Fibroblast of skin of right biceps (primary cell): ENCODE data around the gene FAM162A.

Source experiments
- DNase-seq: peaks from one replicate; pipeline ENCODE4 v3.0.0-alpha.2; 2013

FAM162A gene

DNA sequence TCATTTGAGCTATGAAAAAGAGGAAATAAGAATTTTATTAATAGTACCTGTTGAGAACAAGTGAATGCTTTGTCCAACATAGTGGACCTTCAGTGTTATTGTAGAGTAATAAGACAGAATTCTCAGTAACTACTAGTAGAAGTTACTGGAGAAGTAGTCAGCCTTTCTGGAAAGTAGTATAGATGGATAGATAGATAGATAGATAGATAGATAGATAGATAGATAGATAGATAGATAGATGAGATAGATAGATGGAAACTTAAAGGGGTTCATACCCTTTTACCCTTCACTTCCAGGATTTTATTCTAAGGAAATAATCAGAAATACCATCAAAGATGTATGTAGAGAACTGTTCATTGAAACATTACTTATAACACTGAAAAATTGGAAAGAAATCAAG is 5.2 kb downstream of the FAM162A start:
- DNase-seq = no peak

DNA sequence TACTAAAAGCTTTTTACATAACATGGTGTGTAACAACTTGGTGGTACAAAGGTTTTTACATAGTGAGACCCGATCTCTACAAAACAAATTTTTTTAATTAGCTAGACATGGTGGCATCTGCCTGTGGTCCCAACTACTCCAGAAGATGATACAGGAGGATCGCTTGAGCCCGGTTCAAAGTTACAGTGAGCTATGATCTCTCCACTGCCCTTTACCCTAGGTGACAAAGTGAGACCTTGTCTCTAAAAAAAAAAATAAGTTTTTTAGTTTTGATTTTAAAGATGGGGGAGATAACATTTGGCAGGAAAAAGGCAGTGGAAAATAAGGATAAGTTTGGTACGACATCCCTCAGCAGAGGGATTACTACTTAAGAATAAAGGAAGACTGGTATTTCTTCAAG is 5.9 kb downstream of the FAM162A start:
- no peak for DNase-seq

DNA sequence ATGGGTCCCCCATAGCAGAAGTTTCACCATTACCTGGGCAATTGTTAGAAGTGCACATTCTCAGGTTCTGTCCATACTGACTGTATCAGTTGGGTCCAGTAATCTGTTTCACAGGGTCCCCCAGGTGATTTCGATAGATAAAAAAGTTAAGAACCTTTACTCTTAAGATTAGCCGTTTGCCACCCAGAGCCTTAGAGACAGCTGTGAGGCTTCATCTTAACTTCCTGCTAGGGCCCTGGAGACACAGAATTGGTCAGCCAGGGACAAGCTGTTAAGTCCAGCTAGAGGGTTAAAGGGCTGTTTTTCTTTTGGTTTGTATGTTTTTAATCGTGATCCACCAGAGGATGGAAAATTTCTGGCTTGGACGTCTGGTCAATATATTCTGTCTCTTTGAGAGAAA is 6.7 kb downstream of the FAM162A start:
- no peak for DNase-seq

DNA sequence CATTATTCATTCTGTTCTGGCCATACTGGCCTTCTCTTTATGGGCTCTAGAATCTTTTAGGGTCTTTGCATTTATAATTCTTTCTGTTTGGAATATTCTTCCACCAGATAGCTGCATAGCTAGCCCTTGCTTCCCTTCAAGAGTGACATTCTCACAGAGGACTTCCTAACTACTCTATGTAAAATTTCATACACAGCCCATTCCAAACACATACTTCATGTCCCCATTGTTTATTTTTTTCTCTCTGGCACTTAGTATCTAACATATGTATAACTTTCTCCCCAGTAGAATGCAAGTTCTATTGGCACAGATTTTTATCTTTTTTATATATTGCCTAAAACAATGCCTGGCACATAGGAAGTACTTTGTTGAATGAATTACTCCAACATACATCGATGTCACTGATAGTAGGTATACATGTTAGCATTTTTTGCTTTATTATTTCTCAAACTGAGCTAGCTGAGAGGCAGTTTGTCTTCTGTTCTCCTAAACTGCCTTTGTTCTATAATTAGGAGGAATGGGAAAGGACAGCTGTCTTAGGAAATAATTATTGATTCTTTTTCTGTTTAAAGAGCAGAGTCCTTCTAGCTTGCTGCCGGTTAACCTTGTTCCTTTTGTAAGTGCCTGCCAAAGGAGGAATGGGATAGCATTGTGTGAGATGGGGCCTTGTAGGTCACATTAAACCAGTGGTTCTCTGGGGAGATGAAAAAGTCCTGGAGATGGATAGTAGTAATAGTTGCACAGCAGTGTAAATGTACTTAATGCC is 7.9 kb downstream of the FAM162A start:
- DNase-seq = no peak

DNA sequence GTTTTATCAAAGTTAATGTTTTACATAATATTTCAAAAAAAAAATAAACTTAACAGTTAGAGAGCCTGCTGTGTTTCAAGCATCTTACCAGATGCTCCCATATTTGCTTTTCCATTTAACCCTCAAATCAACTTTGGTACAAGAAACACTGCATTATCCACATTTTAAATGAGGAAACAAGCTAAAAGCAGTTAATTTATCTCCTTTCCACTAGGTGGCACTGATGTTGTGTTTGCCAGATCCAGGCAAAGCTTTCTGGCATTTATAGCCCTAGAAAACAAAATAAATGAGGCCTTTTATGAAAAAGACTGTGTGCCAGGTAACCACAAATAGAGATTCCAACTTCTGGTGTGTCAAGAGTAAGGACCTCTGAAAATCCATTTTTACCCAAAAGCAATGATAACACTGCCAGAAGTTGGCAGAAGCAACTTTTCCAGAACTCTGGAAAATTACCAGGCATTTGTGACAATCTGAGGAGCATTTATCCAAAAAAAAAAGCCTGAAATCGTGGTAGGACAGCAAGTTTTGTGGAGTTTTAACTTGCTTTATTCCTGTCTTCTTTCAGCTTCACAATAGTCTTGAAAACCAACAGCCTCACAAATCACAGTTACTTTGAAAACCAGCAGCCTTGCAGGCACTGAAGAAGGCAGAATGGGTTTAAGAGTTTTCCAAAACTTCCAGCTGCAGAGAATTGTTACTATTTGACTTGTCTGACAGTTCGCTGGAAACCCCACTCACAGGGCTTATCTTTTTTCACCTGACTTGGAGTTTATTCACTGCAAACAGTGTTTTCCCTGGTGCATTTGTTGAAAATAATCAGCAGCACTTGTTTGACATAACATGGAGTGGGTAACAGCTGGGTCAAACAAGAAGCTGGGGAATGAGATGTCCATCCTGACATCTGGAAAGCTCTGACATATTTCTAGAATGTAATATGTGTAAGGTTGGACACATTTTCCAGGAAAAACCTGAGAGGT is 9.2 kb downstream of the FAM162A start:
- DNase-seq = peak; percentile 44

DNA sequence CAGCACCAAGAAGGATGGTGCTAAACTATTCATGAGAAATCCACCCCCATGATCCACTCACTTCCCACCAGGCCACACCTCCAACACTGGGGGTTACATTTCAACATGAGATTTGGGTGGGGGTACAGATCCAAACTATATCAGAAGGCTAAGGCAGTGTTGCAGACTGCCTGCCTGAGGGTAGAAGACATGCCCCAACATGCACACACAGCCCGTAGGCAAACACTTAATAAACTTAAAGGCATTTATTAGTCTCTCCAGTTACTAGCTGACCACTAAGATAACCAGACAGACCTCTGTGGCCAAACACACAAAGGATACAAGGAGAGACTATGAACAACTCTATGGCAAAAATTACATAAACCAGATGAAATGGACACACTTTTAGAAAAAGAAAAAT is 10.2 kb downstream of the FAM162A start:
- no peak for DNase-seq

DNA sequence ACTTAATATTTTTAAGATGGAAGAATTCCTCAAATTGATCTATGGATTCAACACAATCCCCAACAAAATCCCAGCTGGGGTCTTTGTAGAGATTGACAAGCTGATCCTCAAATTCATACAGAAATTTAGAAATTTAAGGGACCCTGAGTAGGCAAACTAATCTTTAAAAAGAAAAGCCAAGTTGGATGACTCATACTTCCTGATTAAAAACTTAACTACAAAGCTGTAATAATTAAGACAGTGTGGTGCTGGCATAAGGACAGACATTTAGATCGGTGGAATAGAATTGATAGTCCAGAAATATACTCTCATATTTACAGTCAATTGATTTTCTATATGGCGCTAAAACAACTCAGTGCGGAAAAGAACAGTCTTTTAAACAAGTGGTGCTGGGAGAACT is 11.6 kb downstream of the FAM162A start:
- DNase-seq = no peak

DNA sequence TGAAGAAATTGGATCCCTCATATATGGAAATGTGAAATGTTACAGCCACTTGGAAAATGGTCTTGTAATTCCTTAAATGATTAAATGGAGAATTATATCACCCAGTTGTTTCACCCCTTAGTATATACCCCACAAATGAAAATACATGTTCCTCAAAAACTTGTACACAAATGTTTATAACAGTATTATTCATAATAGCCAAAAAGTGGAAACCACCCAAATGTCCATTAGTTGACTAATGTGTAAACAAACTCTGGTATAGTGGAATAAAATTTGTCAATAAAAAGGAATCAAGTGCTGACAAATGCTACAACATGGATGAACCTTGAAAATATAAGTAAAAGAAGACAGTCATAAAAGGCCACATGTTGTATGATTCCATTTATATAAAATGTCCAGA is 12.5 kb downstream of the FAM162A start:
- no peak for DNase-seq

DNA sequence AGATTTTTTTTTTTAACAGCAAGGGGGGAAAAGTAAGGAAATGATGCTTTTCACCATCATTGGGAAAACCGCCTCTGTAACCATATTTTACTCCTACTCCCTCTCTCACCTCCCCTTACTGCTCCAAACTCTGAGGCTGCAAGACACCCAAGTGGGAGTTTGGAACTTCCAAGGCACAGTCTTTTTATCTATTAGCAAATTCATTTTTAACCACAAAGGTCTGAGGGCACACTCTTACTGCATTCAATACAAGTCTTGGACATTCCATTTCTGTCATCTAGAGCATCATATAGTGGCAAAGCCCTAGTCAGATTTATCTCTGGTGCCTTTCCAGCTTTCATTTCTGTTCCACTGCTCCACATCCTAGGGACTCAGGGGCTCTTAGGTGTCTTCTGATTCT is 13.2 kb downstream of the FAM162A start:
- DNase-seq = no peak

DNA sequence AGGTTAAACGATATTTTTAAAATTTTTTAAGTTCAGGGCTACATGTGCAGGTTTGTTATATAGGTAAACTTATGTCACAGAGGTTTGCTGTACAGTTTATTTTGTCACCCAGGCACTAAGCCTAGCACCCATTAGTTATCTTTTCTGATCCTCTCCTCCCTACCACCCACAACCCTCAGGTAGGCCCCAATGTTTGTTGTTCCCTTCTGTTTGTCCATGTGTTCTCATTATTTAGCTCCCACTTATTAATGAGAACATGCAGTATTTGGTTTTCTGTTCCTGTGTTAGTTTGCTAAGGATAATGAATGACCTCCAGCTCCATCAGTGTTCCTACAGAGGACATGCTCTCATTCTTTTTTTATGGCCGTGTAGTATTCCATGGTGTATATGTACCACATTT is 14.9 kb downstream of the FAM162A start:
- no peak for DNase-seq

DNA sequence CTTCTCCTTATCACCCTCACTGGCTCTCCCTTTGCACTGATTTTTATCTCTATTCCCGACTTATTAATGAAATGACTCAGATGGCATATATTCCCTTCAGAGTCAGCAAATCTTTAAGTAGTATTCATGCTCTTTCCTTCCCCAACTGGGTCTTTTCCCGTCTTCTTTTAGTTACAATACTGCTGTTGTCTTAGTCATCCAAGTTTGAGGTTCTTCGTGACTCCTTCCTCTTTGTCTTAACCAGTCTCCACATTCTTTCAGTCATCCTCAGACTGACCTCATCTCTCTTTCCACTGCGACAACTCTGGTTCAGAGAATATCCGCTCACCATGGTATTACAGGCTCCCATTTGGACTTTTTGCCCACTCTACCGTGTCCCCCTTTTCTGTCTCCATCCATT is 19.5 kb downstream of the FAM162A start:
- peak; percentile 66 for DNase-seq

DNA sequence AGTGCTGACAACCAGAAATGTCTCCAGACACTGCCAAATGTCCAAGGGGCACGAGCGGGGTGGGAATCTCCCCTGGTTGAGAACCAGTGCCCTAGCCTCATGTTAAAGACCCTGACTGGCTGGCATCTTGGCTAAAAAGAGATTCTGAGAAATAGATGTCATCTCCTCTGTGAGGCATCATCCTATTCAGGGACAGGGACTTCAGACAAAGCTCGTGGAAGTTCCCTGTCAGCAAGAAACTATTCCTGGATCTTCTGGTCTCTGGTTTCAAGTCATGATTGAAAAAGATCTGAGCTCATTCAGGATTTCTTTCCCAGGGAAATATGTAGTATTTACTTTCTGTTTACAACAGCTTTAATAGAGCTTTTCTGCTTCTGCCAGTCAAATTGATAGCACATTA is 21.0 kb downstream of the FAM162A start:
- DNase-seq = no peak

DNA sequence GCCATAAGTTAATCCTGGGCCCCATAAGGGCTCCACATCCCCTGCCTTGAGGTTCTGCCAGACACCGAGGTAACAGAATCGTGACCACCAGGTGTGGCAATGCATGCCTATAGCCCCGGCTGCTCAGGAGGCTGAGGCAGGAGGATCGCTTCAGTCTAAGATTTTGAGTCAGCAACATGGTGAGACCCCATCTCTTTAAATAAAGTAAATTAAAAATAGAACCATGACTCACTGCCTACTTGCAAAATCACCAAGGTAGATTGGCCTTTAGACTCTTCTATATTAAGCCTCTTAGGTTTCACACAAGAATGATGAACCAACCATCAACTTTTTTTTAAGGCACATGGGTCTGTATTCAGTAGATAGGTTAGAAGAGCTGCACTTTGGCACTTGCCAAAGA is 22.2 kb downstream of the FAM162A start:
- no peak for DNase-seq

DNA sequence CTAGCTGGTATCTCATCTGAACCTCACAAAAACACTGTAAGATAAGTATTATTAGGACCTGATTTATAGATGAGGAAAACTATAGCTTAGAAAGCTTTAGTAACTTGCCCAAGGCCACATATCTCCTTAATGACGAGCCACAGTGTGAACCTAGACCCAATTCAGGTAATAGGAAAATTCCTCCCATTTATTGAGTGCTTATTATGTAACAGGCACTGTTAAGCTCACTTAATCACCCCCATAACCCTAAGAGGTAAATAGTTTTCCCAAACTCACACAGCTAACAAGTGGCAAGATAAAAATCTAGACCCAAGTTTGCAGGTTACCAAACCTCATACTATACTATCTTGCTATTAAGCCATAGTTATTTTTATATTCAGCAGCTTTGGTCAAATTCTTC is 24.0 kb downstream of the FAM162A start:
- no peak for DNase-seq

DNA sequence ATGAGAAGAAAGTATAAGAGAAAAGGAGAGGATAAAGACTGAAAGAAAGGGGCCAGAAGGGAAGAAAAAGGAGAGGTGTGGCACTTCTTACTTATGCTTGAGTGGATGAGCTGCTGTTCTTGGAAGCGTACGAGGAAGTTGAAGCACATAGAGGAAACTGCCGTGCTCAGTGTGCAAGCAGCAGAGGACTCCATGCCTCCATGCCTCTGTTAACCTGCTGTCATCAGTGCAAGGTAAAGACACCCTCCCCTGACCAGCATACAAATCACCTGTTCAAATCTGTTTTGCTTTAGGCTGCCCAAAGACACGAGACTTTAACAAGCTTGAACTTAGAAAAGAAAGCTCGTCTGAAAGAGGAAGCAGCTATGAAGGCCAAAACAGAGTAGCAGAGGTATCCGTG is 25.5 kb downstream of the FAM162A start:
- no peak for DNase-seq

DNA sequence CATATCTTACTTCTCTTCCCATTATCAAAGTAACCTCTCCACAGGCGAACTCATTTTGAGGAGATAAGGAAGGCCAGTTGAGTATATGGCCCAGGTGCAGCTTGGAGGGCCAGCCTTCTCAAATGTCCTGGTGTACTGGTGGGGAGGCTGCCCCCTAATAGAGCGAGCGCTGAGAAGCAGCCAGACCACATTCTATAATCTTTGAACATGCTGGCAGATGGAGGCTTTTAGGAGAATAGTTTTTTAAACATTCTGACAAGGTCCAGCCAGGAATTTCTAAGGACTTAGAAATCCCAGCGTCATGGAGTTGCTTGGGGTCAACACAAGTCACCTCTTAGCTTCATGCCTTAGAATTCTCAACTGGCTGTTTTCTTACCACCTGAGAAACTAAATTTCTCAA is 26.1 kb downstream of the FAM162A start:
- DNase-seq = no peak

DNA sequence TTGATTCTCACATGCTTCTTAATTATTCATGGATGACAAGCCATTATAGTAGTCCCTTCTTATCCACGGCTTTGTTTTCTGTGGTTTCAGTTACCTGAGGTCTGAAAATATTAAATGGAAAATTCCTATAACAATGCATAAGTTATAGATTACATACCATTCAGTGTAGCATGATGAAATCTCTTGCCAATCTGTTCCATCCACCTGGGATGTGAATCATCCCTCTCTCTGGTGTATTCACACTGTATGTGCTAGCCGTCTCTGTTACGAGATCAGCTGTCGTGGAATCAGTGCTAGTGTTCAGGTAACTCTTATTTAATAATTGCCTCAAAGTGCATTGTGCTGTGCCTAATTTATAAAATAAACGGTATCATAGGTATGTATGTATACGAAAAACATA is 26.7 kb downstream of the FAM162A start:
- no peak for DNase-seq

DNA sequence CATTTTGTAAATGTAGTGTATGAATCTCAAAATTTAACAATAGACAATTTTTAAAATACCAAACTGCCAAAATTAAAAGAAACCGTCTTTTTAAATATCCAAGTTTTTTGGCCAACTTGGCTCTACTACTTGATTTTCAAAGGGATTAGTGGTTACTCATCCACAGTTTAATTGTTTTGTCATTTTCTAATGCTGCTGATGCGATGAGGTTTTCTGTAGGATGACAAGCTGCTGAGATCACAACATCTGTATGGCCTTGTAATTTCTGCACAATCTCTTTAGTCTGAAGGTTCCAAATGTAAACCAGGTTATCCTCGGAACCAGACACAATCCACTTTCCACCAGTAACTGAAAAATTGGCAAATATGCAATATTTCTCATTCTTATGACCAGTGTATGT is 30.4 kb downstream of the FAM162A start:
- DNase-seq = no peak

DNA sequence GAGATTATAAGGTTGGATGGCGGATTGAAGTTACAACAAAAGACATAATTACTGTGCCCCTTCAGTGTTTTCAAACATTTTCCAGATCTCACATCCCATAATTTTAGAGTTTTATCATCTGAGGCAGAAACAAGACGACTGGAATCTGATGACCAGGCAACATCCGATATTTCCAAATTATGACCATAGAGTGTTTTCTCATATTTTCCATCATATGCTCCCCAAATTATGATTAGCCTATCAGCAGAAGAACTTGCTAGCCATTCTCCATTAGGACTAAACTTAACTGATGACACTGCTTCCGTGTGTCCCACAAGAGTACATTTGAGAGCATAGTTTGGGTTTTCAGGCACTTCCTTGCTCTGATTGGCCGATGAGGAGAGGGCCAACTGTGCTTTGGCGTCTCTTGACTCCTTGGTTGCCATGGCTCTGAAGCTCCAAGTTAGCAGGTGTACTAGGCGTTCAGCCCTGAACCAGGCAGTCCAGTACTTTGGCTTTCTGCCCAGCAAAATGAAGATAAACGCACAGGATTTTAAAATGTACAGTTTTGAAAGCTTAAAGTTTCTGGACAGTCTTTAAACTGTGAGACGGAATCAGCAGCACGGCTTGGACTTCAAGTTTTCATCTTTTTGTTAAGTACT is 31.2 kb downstream of the FAM162A start:
- peak; percentile 26 for DNase-seq

DNA sequence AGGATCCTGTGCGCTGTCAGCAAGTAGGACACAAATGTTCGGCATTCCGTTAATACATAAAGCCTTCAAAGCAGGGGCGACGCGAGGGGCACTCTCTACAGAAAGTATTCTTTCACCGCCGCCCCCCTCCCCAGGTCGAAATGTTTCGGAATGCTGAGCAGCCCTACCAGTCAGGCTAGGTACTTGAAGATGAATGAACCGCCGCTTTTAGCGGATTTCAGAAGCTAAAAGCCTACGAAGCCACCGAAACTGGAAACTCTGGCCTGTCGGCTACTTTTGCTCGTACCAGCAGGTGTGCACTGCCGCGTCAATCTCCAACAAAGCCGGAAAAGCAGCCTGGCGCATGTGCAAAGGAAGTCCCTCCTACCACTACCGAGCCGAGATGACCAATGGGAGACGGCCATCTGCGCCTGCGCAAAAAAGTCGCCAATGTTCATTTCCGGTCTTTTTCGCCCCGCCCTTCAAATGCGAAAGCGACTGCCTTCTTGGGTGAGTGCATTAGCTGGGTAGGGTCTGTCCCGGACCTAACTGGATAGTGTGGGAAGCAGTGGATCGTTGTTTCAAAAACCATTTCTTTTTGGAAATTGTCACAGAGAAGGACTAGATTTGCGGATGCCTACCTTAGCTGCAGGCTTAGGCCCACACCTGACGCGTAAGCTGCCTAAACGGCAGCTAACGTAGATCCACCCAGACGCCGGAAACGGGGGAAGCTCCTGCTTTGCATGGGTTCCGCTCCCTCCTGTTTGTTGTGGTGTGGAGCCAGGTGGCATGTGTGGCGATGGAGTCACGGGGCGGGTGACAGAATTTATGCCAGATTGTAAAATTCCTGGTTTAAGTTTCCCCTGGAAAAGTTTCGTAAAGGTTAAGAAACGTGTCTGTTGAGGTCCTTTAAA is 32.0 kb downstream of the FAM162A start, which contains the start of gene WDR5B:
TSS of gene WDR5B (minus strand) at position 301 of the 893 bp plus-strand sequence. CDS start 534 bp downstream, outside the sequence.
- peak; percentile 97 for DNase-seq

DNA sequence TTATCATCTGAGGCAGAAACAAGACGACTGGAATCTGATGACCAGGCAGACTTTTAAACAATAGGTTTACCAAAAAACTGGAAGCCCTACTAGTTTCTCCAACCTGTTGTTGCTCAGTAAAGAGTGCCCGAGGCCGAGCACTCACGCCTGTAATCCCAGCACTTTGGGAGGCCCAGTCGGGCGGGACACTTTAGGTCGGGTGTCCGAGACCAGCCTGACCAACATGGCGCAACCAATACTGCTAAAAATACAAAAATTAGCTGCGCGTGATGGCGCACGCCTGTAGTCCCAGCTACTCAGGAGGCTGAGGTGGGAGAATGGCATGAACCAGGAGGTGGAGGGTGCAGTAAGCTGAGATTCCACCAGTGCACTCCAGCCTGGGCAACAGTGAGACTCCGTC is 33.0 kb downstream of the FAM162A start:
- no peak for DNase-seq

DNA sequence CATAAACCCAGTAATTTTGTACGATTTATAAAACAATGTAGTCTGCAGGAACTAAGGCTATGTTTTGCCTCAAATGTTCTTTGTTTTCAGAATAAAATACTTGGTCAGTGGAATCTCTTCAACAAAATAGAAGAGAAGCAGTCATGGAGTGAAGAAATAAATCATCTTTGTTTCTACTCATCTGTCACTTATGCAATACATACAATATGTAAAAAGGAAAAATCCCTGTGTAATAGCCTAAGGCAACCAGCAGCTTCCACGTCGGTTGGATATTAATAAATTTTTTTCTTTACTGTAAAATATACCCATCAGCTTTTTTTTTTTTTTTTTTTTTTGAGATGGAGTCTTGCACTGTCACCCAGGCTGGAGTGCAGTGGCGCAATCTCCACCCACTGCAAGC is 37.1 kb downstream of the FAM162A start:
- DNase-seq = no peak
